ENCODE data around the gene CEP44.

The CEP44 gene

GRCh38 chr4:174373821-174374220, 90.1 kb downstream of the CEP44 start:
- H3K9me2 ChIP-seq (replicated peaks; ENCODE audit: insufficient read depth, low read length) = no peaks in the 10 kb centered on the region
- H3K9ac ChIP-seq (ENCODE audit: low read length) = no peak overlapping the region
- H3K4me1 ChIP-seq (ENCODE audit: low read length) = no peaks in the 10 kb centered on the region
- H3K79me2 ChIP-seq (ENCODE audit: low read length) = no peaks in the 10 kb centered on the region
- no peak overlapping the region for H3K4me3 ChIP-seq (ENCODE audit: low read length)
- H3F3A ChIP-seq (ENCODE audit: insufficient read depth, low read length) = no peaks in the 10 kb centered on the region
- H3K36me3 ChIP-seq (replicated peaks; ENCODE audit: insufficient read depth, low read length) = no peaks in the 10 kb centered on the region
- H3K27me3 ChIP-seq (replicated peaks; ENCODE audit: insufficient read depth, low read length) = no peaks in the 10 kb centered on the region
- no peak for DNase-seq
- H3K27ac ChIP-seq (ENCODE audit: low read length) = no peak overlapping the region
- no peak overlapping the region for H2AFZ ChIP-seq (ENCODE audit: low read length)
- H3K9me3 ChIP-seq (replicated peaks; ENCODE audit: insufficient read depth, low read length) = no peaks in the 10 kb centered on the region
- no peak overlapping the region for H3K4me2 ChIP-seq (ENCODE audit: low read depth, low read length)
- TF ChIP-seq EZH2 (optimal IDR thresholded peaks at IDR 0.05; ENCODE audit: low read depth, low read length) (no peak), EZH2phosphoT487 (IDR thresholded peaks at IDR 0.05; ENCODE audit: low read length) (no peak)
- TF ChIP-seq, protein P1, sequence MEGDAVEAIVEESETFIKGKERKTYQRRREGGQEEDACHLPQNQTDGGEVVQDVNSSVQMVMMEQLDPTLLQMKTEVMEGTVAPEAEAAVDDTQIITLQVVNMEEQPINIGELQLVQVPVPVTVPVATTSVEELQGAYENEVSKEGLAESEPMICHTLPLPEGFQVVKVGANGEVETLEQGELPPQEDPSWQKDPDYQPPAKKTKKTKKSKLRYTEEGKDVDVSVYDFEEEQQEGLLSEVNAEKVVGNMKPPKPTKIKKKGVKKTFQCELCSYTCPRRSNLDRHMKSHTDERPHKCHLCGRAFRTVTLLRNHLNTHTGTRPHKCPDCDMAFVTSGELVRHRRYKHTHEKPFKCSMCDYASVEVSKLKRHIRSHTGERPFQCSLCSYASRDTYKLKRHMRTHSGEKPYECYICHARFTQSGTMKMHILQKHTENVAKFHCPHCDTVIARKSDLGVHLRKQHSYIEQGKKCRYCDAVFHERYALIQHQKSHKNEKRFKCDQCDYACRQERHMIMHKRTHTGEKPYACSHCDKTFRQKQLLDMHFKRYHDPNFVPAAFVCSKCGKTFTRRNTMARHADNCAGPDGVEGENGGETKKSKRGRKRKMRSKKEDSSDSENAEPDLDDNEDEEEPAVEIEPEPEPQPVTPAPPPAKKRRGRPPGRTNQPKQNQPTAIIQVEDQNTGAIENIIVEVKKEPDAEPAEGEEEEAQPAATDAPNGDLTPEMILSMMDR (IDR thresholded peaks at IDR 0.05; ENCODE audit: low read length) = no peak
- no peaks in the 10 kb centered on the region for H4K20me1 ChIP-seq (ENCODE audit: insufficient read depth, low read length)

- Histone ChIP-seq H3K9me2 (replicated peaks; ENCODE audit: insufficient read depth, low read length) (no peaks in the 10 kb centered on the region), H3K9me3 (replicated peaks; ENCODE audit: insufficient read depth, low read length) (no peaks in the 10 kb centered on the region), H3K4me2 (ENCODE audit: low read depth, low read length) (no peak overlapping the region), H3K4me3 (ENCODE audit: low read length) (no peak overlapping the region), H4K20me1 (ENCODE audit: insufficient read depth, low read length) (no peaks in the 10 kb centered on the region), H2AFZ (ENCODE audit: low read length) (no peak overlapping the region), H3K27me3 (replicated peaks; ENCODE audit: insufficient read depth, low read length) (no peaks in the 10 kb centered on the region), H3K27ac (ENCODE audit: low read length) (no peak overlapping the region), H3F3A (ENCODE audit: insufficient read depth, low read length) (no peaks in the 10 kb centered on the region), H3K79me2 (ENCODE audit: low read length) (no peaks in the 10 kb centered on the region), H3K9ac (ENCODE audit: low read length) (no peak overlapping the region), H3K4me1 (ENCODE audit: low read length) (no peaks in the 10 kb centered on the region), H3K36me3 (replicated peaks; ENCODE audit: insufficient read depth, low read length) (no peaks in the 10 kb centered on the region)
- TF ChIP-seq EZH2 (optimal IDR thresholded peaks at IDR 0.05; ENCODE audit: low read depth, low read length) (no peak), EZH2phosphoT487 (IDR thresholded peaks at IDR 0.05; ENCODE audit: low read length) (no peak)
- TF ChIP-seq, protein P1 (IDR thresholded peaks at IDR 0.05; ENCODE audit: low read length) = no peak
- no peak for DNase-seq
Observed at GRCh38 chr4:174375422-174375821, 91.7 kb downstream of the CEP44 start.

DNA sequence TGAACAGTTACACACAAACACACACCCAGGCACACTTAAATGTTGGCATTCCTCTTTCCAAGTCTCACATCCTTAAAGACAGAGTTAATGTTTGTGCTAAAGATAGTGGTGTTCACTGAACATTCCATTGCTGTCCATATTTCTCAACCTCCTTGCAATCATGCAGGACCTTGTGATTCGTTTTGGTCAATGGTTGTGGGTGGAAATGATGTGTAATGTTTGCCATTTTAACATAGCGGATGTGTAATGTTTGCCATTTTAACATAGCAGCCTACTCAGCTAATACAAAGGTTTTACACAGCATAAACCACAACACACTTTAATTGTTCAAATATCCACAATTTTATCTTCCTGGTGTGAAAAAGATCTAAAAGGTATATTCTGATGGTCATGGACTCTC, 93.9 kb downstream of the CEP44 start:
- Histone ChIP-seq H2AFZ (ENCODE audit: low read length) (no peak overlapping the region), H3K27ac (ENCODE audit: low read length) (no peak overlapping the region)
- no peak for DNase-seq

More for the DNA sequence above, 93.9 kb downstream of the CEP44 start:
- TF ChIP-seq, protein P1 (IDR thresholded peaks at IDR 0.05; ENCODE audit: low read length) = no peak
- TF ChIP-seq EZH2 (optimal IDR thresholded peaks at IDR 0.05; ENCODE audit: low read depth, low read length) (no peak), EZH2phosphoT487 (IDR thresholded peaks at IDR 0.05; ENCODE audit: low read length) (no peak)
- no peak overlapping the region for H3K4me3 ChIP-seq (ENCODE audit: low read length)
- no peaks in the 10 kb centered on the region for H3F3A ChIP-seq (ENCODE audit: insufficient read depth, low read length)
- H3K4me2 ChIP-seq (ENCODE audit: low read depth, low read length) = no peak overlapping the region
- H3K4me1 ChIP-seq (ENCODE audit: low read length) = no peaks in the 10 kb centered on the region
- H3K9ac ChIP-seq (ENCODE audit: low read length) = no peak overlapping the region
- H3K9me2 ChIP-seq (replicated peaks; ENCODE audit: insufficient read depth, low read length) = no peaks in the 10 kb centered on the region
- H3K9me3 ChIP-seq (replicated peaks; ENCODE audit: insufficient read depth, low read length) = no peaks in the 10 kb centered on the region
- H3K79me2 ChIP-seq (ENCODE audit: low read length) = no peaks in the 10 kb centered on the region
- H3K27me3 ChIP-seq (replicated peaks; ENCODE audit: insufficient read depth, low read length) = no peaks in the 10 kb centered on the region
- no peaks in the 10 kb centered on the region for H4K20me1 ChIP-seq (ENCODE audit: insufficient read depth, low read length)
- no peaks in the 10 kb centered on the region for H3K36me3 ChIP-seq (replicated peaks; ENCODE audit: insufficient read depth, low read length)

Measured in MM.1S (cell line).